ENCODE data around the gene ELL. TPM values are rescaled to one million over a fixed set of nuclear protein-coding genes. Genes with fewer than 3 reads are reported as not detected.

The ELL gene
- total RNA-seq, 1 donor from 2014 or later: 9.7 TPM

- H3K4me3 ChIP-seq (ENCODE audit: low read depth, low read length): no peak overlapping the region
- TF ChIP-seq CTCF (IDR thresholded peaks at IDR 0.05; ENCODE audit: insufficient read depth, low read length, severe bottlenecking): no peak
- FAIRE-seq (no peak), DNase-seq (ENCODE audit: low read depth) (no peak)
- peaks cover 10% of the 10 kb centered on the region for H3K36me3 ChIP-seq (ENCODE audit: control insufficient read depth, insufficient read depth, low read length)
- H3K27me3 ChIP-seq (ENCODE audit: control insufficient read depth, insufficient read depth, low read length): no peaks in the 10 kb centered on the region
Measured at GRCh38 chr19:18392926-18393325, 128.9 kb downstream of the ELL start.

Other genes with a start within 250 kb of the ELL start
- under 0.01 TPM in 1 of 2 replicates, not detected in the other for gene IQCN, start 247.6 kb downstream of the ELL start, total RNA-seq
- gene JUND, start 240.4 kb downstream of the ELL start, total RNA-seq: 54.0 and 89.0 TPM in 2 replicates
- gene LSM4, start 199.0 kb downstream of the ELL start, total RNA-seq: 208 and 260 TPM in 2 replicates
- 8.2 and 12.6 TPM in 2 replicates for gene PGPEP1, start 181.5 kb downstream of the ELL start, total RNA-seq
- 123 and 166 TPM in 2 replicates for gene GDF15, start 135.9 kb downstream of the ELL start, total RNA-seq
- under 0.01 TPM in 1 of 2 replicates, not detected in the other for gene LRRC25, start 124.4 kb downstream of the ELL start, total RNA-seq
- gene SSBP4, start 102.7 kb downstream of the ELL start, total RNA-seq: 13.2 and 17.1 TPM in 2 replicates
- 6.7 and 15.3 TPM in 2 replicates for gene ISYNA1, start 83.9 kb downstream of the ELL start, total RNA-seq
- 142 and 218 TPM in 2 replicates for gene FKBP8, start 21.5 kb upstream of the ELL start, total RNA-seq
- gene KXD1, start 35.8 kb upstream of the ELL start, total RNA-seq: 47.7 and 50.2 TPM in 2 replicates
- 586 and 964 TPM in 2 replicates for gene UBA52, start 49.8 kb upstream of the ELL start, total RNA-seq
- gene REX1BD, start 66.7 kb upstream of the ELL start, total RNA-seq: 26.1 and 45.4 TPM in 2 replicates
- 0.26 and 0.64 TPM in 2 replicates for gene CRLF1, start 84.7 kb upstream of the ELL start, total RNA-seq
- 0.13 and 0.79 TPM in 2 replicates for gene TMEM59L, start 90.8 kb upstream of the ELL start, total RNA-seq
- gene KLHL26, start 115.0 kb upstream of the ELL start, total RNA-seq: 3.2 and 4.9 TPM in 2 replicates
- 0.79 and 1.3 TPM in 2 replicates for gene CRTC1, start 161.6 kb upstream of the ELL start, total RNA-seq